ENCODE measurements around the gene EPB41L2.

- no peak for TF ChIP-seq CTCF (IDR thresholded peaks at IDR 0.05 in 2 of 3, conservative IDR thresholded peaks at IDR 0.05 in 1 of 3; ENCODE audit: borderline replicate concordance in 1 of 3, insufficient read depth in 1 of 3, low read depth in 2 of 3, low read length in 2 of 3)
- no peak for TF ChIP-seq RAD21 (IDR thresholded peaks at IDR 0.05; ENCODE audit: low read depth)
- TF ChIP-seq ATF3 (IDR thresholded peaks at IDR 0.05): no peak
- TF ChIP-seq EZH2 (IDR thresholded peaks at IDR 0.05): no peak
- TF ChIP-seq ZBTB33 (IDR thresholded peaks at IDR 0.05; ENCODE audit: extremely low read depth, insufficient replicate concordance, low read length): no peak
These were observed 223.7 kb downstream of the EPB41L2 start for GRCh38 chr6:130839379-130839778.
